ENCODE data around the gene RBM47. TPM values are rescaled to one million over a fixed set of nuclear protein-coding genes. Genes with fewer than 3 reads are reported as not detected.

Gene RBM47
- total and polyA plus RNA-seq, 10 of the 15 experiments (the other 5 are each of a cell fraction or from before 2014, with no cell fraction given), result 7.9 to 45.0 (median 28.7) TPM

GRCh38 chr4:40617872-40618271 is 11.8 kb downstream of the RBM47 start:
- ChIA-PET POLR2A (interaction anchor here (0.6 kb wide), 1 partner anchor 178 kb away, joined by 5 read pairs; no protein-coding TSS in a partner anchor), SMC1A (ENCODE audit: uncharacterized antibody, unreplicated experiment) (interaction anchor here (1.1 kb wide), 1 partner anchor 11 kb away, joined by 3 read pairs; no protein-coding TSS in a partner anchor), CTCF (no interaction called here), RAD21 (ENCODE audit: unreplicated experiment) (interaction anchor here (0.8 kb wide), 1 partner anchor 57 kb away, joined by 4 read pairs; no protein-coding TSS in a partner anchor)
- Histone ChIP-seq H3K4me2 (ENCODE audit: control insufficient read depth, insufficient read depth) (no peak overlapping the region), H3K27ac (ENCODE audit: control insufficient read depth, insufficient read depth) (no peak overlapping the region; the same call in 1 of the 2 replicates), H3K36me3 (ENCODE audit: control insufficient read depth in 2 of 2, insufficient read depth in 2 of 2, low read length in 1 of 2) (peaks cover 0 to 8% of the 10 kb centered on the region in 2 experiments; a peak in 2 of 4 replicates), H4K20me1 (ENCODE audit: control insufficient read depth, insufficient read depth) (no peaks in the 10 kb centered on the region), H3K9ac (ENCODE audit: control insufficient read depth, insufficient read depth, low read length) (no peak overlapping the region), H3K9me3 (replicated peaks; ENCODE audit: control insufficient read depth, insufficient read depth, low read length) (no peaks in the 10 kb centered on the region), H3K79me2 (ENCODE audit: control insufficient read depth, insufficient read depth, low read length) (peaks cover 86% of the 10 kb centered on the region), H3K4me1 (ENCODE audit: control insufficient read depth, insufficient read depth, low read length) (peaks cover 33% of the 10 kb centered on the region), H2AFZ (ENCODE audit: control insufficient read depth, low read depth, low read length) (no peak overlapping the region), H3K27me3 (replicated peaks in 1 of 2; ENCODE audit: control insufficient read depth in 2 of 2, insufficient read depth in 2 of 2, low read length in 1 of 2) (no peaks in the 10 kb centered on the region), H3K4me3 (no peak overlapping the region)
- WGBS (ENCODE audit: insufficient coverage, insufficient replicate concordance, low lambda C conversion rate, missing lambda C conversion rate), result 95% methylated on average over 2 of the region's 2 CpGs
- no TSS peak for BruUV-seq (replicated peaks)
- ATAC-seq, result no peak
- FAIRE-seq, result no peak
- DNase-seq (ENCODE audit: low read depth, low spot score), result no peak
- intact Hi-C loops (cut with micrococcal nuclease; ENCODE audit: unreplicated experiment), result no loop called here
- TF ChIP-seq EZH2 (IDR thresholded peaks at IDR 0.05; ENCODE audit: borderline replicate concordance, control insufficient read depth, low read depth, low read length) (no peak), BCL11A (IDR thresholded peaks at IDR 0.05; ENCODE audit: low read depth, low read length) (no peak), STAT3 (IDR thresholded peaks at IDR 0.05; ENCODE audit: low read depth, low read length) (no peak), ELK1 (IDR thresholded peaks at IDR 0.05; ENCODE audit: low read depth, low read length) (no peak), DPF2 (IDR thresholded peaks at IDR 0.05) (no peak), MYC (IDR thresholded peaks at IDR 0.05; ENCODE audit: insufficient read depth, insufficient read length, insufficient replicate concordance, low read length, severe bottlenecking) (no peak), TCF12 (IDR thresholded peaks at IDR 0.05; ENCODE audit: low read depth, low read length) (no peak), IKZF1 (conservative IDR thresholded peaks at IDR 0.05) (no peak), ZBED1 (IDR thresholded peaks at IDR 0.05; ENCODE audit: borderline replicate concordance) (no peak), E2F8 (IDR thresholded peaks at IDR 0.05; ENCODE audit: low read depth, partially characterized antibody) (no peak), HDGF (IDR thresholded peaks at IDR 0.05) (no peak)
- in situ Hi-C loops (cut with MboI), result no loop called here

All from GM12878 (cell line).